Measurements from ENCODE around the gene PIGW. TPM values are rescaled to one million over a fixed set of nuclear protein-coding genes. Genes with fewer than 3 reads are reported as not detected.

The PIGW gene
- total and polyA plus RNA-seq, 9 of the 15 experiments (the other 6 are each of a cell fraction or from before 2014, with no cell fraction given), result 9.5 to 33.9 (median 21.2) TPM

- TF ChIP-seq E2F6 (IDR thresholded peaks at IDR 0.05; ENCODE audit: borderline replicate concordance in 1 of 2, extremely low read depth in 1 of 2, insufficient read depth in 1 of 2, insufficient read length in 1 of 2, low read depth in 1 of 2, low read length in 1 of 2, poor library complexity in 1 of 2, severe bottlenecking in 1 of 2) (peak; percentile 93 to 98), TAF1 (IDR thresholded peaks at IDR 0.05; ENCODE audit: control insufficient read depth, extremely low read depth, insufficient read depth, low read length, severe bottlenecking) (peak; percentile 92), ZBTB34 (CRISPR knock-in tag; IDR thresholded peaks at IDR 0.05) (no peak), CGGBP1 (CRISPR knock-in tag; IDR thresholded peaks at IDR 0.05) (no peak), PRMT5 (CRISPR knock-in tag; IDR thresholded peaks at IDR 0.05) (no peak), CHD1 (IDR thresholded peaks at IDR 0.05; ENCODE audit: low read length) (no peak), ZNF639 (CRISPR knock-in tag; conservative IDR thresholded peaks at IDR 0.05 in 1 of 2, IDR thresholded peaks at IDR 0.05 in 1 of 2) (peak in 1 of 2 experiments; percentile 14; a peak in 1 of 4 replicates), ZNF212 (CRISPR knock-in tag; IDR thresholded peaks at IDR 0.05) (no peak), PYGO2 (tag; IDR thresholded peaks at IDR 0.05) (no peak), SNAPC5 (CRISPR knock-in tag; IDR thresholded peaks at IDR 0.05) (no peak), ZNF41 (CRISPR knock-in tag; conservative IDR thresholded peaks at IDR 0.05) (no peak), TGIF2 (CRISPR knock-in tag; IDR thresholded peaks at IDR 0.05) (no peak), FOXO4 (CRISPR knock-in tag; IDR thresholded peaks at IDR 0.05) (no peak), GABPB2 (CRISPR knock-in tag; conservative IDR thresholded peaks at IDR 0.05) (no peak), ZNF197 (CRISPR knock-in tag; IDR thresholded peaks at IDR 0.05; ENCODE audit: low read depth) (no peak), TCF15 (CRISPR knock-in tag; IDR thresholded peaks at IDR 0.05) (no peak), ERF (CRISPR knock-in tag; IDR thresholded peaks at IDR 0.05) (peak; percentile 65; the same call in 1 of the 2 replicates), HDAC1 (IDR thresholded peaks at IDR 0.05) (peak; percentile 6 to 95; a peak in 3 of 4 replicates)
Observed at GRCh38 chr17:36534840-36535668, at the start of gene PIGW, which contains the start of gene MYO19 (continued).
